GM12892 (cell line): ENCODE results near the gene EXD3.

Experiments used
- POLR2A ChIP-seq: IDR thresholded peaks from 2 replicates; pipeline ENCODE4 v1.6.1; 2011; ENCODE audit warnings: low read depth, low read length, control low read depth
- POLR2AphosphoS5 ChIP-seq: IDR thresholded peaks from 2 replicates; pipeline ENCODE4 v1.6.1; 2011; ENCODE audit warnings: low read depth, low read length, control low read depth

DNA sequence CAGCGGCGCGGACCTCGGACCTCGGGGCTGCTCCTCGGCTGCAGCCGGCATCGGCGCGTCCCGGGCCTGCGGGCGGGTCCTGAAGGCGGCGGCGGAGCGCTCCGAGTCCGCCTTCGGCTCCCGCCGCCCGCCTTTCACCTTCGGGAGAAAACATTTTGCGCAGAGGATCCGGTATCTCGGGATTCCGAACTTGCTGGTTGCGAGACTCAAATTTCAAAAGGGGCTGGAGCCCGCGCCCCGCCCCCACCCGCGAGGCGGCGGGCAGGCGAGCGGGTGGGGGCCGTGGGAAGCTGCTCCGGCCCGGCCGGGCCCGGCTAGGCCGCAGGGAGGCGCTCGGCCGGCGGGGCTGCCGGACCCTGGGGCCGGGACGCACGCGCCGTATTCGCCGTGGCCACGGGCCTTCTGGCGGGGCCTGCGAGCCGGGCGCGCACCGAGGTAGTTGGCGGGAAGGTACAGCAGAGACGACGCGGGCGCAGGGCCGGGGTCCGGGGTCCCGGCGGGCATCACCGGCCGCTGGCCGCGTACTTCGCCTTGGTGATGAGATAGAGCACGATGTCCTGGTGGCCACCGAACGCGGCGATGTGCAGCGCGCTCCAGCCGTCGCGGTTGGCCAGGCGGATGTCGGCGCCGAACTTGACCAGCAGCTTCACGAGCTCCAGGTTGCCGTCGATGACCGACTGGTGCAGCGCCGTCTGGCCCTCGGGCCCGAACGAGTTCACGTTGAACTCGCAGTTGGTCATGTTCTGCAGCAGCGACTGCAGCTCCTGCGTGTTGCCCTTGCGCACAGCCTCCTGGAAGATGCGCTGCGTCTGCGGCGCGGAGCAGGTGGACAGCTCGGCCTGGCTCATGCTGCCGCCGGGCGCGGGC, 121.6 kb downstream of the EXD3 start:
- TF ChIP-seq POLR2A = no peak
- no peak for TF ChIP-seq POLR2AphosphoS5
